ENCODE data around the gene TSNAX. TPM values are rescaled to one million over a fixed set of nuclear protein-coding genes. Genes with fewer than 3 reads are reported as not detected.

TSNAX gene
- total and polyA plus RNA-seq, 2 of the 8 experiments (the other 6 are each of a cell fraction or from before 2014, with no cell fraction given): 7.7 to 34.0 TPM

- H3K36me3 ChIP-seq (ENCODE audit: control insufficient read depth in 2 of 4, insufficient read depth in 4 of 4, low read length in 3 of 4): no peaks in the 10 kb centered on the region
- H3K79me2 ChIP-seq (ENCODE audit: control insufficient read depth in 1 of 2, insufficient read depth in 2 of 2, low read length in 2 of 2): no peaks in the 10 kb centered on the region
- no peak overlapping the region for H4K5ac ChIP-seq (ENCODE audit: insufficient read length, low read depth, low read length)
- no peak overlapping the region for H3K23ac ChIP-seq (ENCODE audit: insufficient read length)
- CTCF ChIA-PET (ENCODE audit: partially characterized antibody): interaction anchor here (3.2 kb wide), 1 partner anchor 9 kb away, joined by 15 read pairs; no protein-coding TSS in a partner anchor
- H2AFZ ChIP-seq (ENCODE audit: low read length): no peak overlapping the region
- no peak overlapping the region for H2BK15ac ChIP-seq (ENCODE audit: low read length)
- no peak overlapping the region for H3K4me2 ChIP-seq (ENCODE audit: insufficient read depth in 1 of 2, low read depth in 2 of 2, low read length in 2 of 2)
- no peak overlapping the region for H4K8ac ChIP-seq (ENCODE audit: extremely low read depth, insufficient read depth, low read length)
- H3K18ac ChIP-seq (ENCODE audit: extremely low read depth, low read length): no peak overlapping the region
- H3K4me3 ChIP-seq (ENCODE audit: extremely low read depth in 1 of 4, insufficient read depth in 2 of 4, low read depth in 3 of 4, low read length in 4 of 4): no peak overlapping the region
- H3K79me1 ChIP-seq (ENCODE audit: low read depth, low read length): no peaks in the 10 kb centered on the region
- H3K4ac ChIP-seq (replicated peaks; ENCODE audit: insufficient read length, low read depth, low read length): no peak overlapping the region
- H3K23me2 ChIP-seq (ENCODE audit: low read depth, low read length): peaks cover 1% of the 10 kb centered on the region; the same call in 1 of the 2 replicates
- no peak overlapping the region for H3K9ac ChIP-seq (replicated peaks in 1 of 4; ENCODE audit: extremely low read depth in 1 of 4, low read depth in 3 of 4, low read length in 3 of 4)
- H3K4me1 ChIP-seq (replicated peaks in 1 of 4; ENCODE audit: control insufficient read depth in 3 of 4, insufficient read depth in 4 of 4, low read length in 3 of 4): no peaks in the 10 kb centered on the region
- no peak overlapping the region for H2AK5ac ChIP-seq (ENCODE audit: low read depth, low read length)
- H4K20me1 ChIP-seq (replicated peaks in 1 of 2; ENCODE audit: control insufficient read depth in 1 of 2, insufficient read depth in 2 of 2, low read length in 2 of 2): no peaks in the 10 kb centered on the region
- H3K56ac ChIP-seq (replicated peaks; ENCODE audit: insufficient read length, low read depth, low read length): no peak overlapping the region
- no peak overlapping the region for H2BK5ac ChIP-seq (ENCODE audit: low read depth, low read length)
- no peak overlapping the region for H2BK12ac ChIP-seq (ENCODE audit: low read depth, low read length)
- H4K91ac ChIP-seq (replicated peaks; ENCODE audit: insufficient read length, low read length): no peak overlapping the region
- no peak overlapping the region for H2BK120ac ChIP-seq (replicated peaks; ENCODE audit: low read depth, low read length)
- H2BK20ac ChIP-seq (ENCODE audit: low read length): no peak overlapping the region
- WGBS, 2 experiments (ENCODE audit: extremely low coverage in 1 of 2, insufficient coverage in 1 of 2, insufficient read length in 1 of 2, insufficient replicate concordance in 2 of 2, low coverage in 1 of 2, low lambda C conversion rate in 2 of 2, missing lambda C conversion rate in 1 of 2): 90% methylated on average over 2 of the region's 2 CpGs; no CpG with 5 or more reads in 1 of the 2 experiments
- POLR2A ChIA-PET (ENCODE audit: partially characterized antibody): interaction anchor here (0.6 kb wide), 1 partner anchor 225 kb away, joined by 4 read pairs; no protein-coding TSS in a partner anchor
- no peak overlapping the region for H3K27ac ChIP-seq (ENCODE audit: low read depth, low read length)
- no peaks in the 10 kb centered on the region for H3K9me3 ChIP-seq (ENCODE audit: insufficient read depth in 2 of 2, low read depth in 1 of 2, low read length in 1 of 2)
- DNase-seq (ENCODE audit: low read depth in 1 of 2, low spot score in 2 of 2) (no peak), FAIRE-seq (no peak)
- no peaks in the 10 kb centered on the region for H3K27me3 ChIP-seq (replicated peaks in 1 of 4; ENCODE audit: control insufficient read depth in 3 of 4, extremely low read depth in 1 of 4, insufficient read depth in 3 of 4, low read length in 3 of 4)
- no peak overlapping the region for H3K14ac ChIP-seq (ENCODE audit: insufficient read length)
- TF ChIP-seq BACH1 (IDR thresholded peaks at IDR 0.05; ENCODE audit: low read length) (no peak), JUN (IDR thresholded peaks at IDR 0.05; ENCODE audit: low read depth, low read length) (no peak), POLR2AphosphoS5 (IDR thresholded peaks at IDR 0.05; ENCODE audit: low read depth, low read length) (no peak), TBP (IDR thresholded peaks at IDR 0.05; ENCODE audit: low read depth, low read length) (no peak), RNF2 (IDR thresholded peaks at IDR 0.05; ENCODE audit: borderline replicate concordance, low read depth, low read length, missing control alignments, poor library complexity, severe bottlenecking) (no peak), RBBP5 (IDR thresholded peaks at IDR 0.05; ENCODE audit: borderline replicate concordance, low read depth, low read length) (no peak), SUZ12 (IDR thresholded peaks at IDR 0.05; ENCODE audit: low read length) (no peak), USF2 (IDR thresholded peaks at IDR 0.05; ENCODE audit: low read length) (no peak), JUND (IDR thresholded peaks at IDR 0.05; ENCODE audit: low read length) (no peak), CBX8 (IDR thresholded peaks at IDR 0.05; ENCODE audit: borderline replicate concordance, low read depth, low read length) (no peak), MAX (IDR thresholded peaks at IDR 0.05) (no peak), KDM1A (IDR thresholded peaks at IDR 0.05; ENCODE audit: borderline replicate concordance, low read length) (no peak), PHF8 (conservative IDR thresholded peaks at IDR 0.05; ENCODE audit: low read depth, low read length) (no peak)
Measured at GRCh38 chr1:231581859-231582258, 53.4 kb downstream of the TSNAX start.
